GM23338 (cell line): Measurements from ENCODE around the gene VARS2. TPM values are rescaled to one million over a fixed set of nuclear protein-coding genes. Genes with fewer than 3 reads are reported as not detected.
A peak's percentile ranks its signal among the peaks of the same experiment; 100 is the strongest.

Experiments
- ATAC-seq: fragments of 200-7000 bp; cut with Tn5 transposase; 3 replicates; pipeline ENCODE4 v1.9.1; 2020
- DNase-seq: peaks from one replicate; pipeline ENCODE4 v3.0.0-alpha.2; 2015; ENCODE audit warnings: low spot score
- H2AFZ ChIP-seq: fragments of 200-600 bp; sonication (generic); 2 replicates; pipeline ENCODE4 v1.8.0; 2016; ENCODE audit warnings: antibody characterized with exemption, mild to moderate bottlenecking, moderate library complexity
- H3F3A ChIP-seq: fragments of 200-600 bp; sonication (generic); replicated peaks from 2 replicates; pipeline ENCODE4 v1.8.0; 2017; ENCODE audit warnings: antibody characterized with exemption, mixed run types, low read depth
- H3K27ac ChIP-seq: fragments of 200-600 bp; sonication (generic); 2 replicates; pipeline ENCODE4 v1.6.1; 2016; ENCODE audit warnings: low read depth
- H3K27me3 ChIP-seq: fragments of 200-600 bp; sonication (generic); 2 replicates; pipeline ENCODE4 v1.8.0; 2016; ENCODE audit warnings: mild to moderate bottlenecking, mixed run types, moderate library complexity; ENCODE audit not compliant: insufficient read depth
- H3K36me3 ChIP-seq: fragments of 200-600 bp; sonication (generic); 2 replicates; pipeline ENCODE4 v1.8.0; 2016; ENCODE audit warnings: mild to moderate bottlenecking; ENCODE audit not compliant: insufficient read depth
- H3K4me1 ChIP-seq: fragments of 200-600 bp; sonication (generic); 2 replicates; pipeline ENCODE4 v1.8.0; 2016; ENCODE audit warnings: mild to moderate bottlenecking, moderate library complexity; ENCODE audit not compliant: insufficient read depth
- H3K4me2 ChIP-seq: fragments of 200-600 bp; sonication (generic); 2 replicates; pipeline ENCODE4 v1.7.1; 2017; ENCODE audit warnings: mixed run types
- H3K4me3 ChIP-seq: fragments of 200-600 bp; sonication (generic); 2 replicates; pipeline ENCODE4 v1.6.1; 2016; ENCODE audit warnings: mixed run types
- H3K79me2 ChIP-seq: fragments of 200-600 bp; sonication (generic); replicated peaks from 2 replicates; pipeline ENCODE4 v1.8.0; 2017; ENCODE audit warnings: mild to moderate bottlenecking; ENCODE audit not compliant: insufficient read depth
- H3K9me2 ChIP-seq: fragments of 200-600 bp; sonication (generic); 2 replicates; pipeline ENCODE4 v1.8.0; 2017; ENCODE audit not compliant: insufficient read depth
- H4K20me1 ChIP-seq: fragments of 200-600 bp; sonication (generic); replicated peaks from 2 replicates; pipeline ENCODE4 v1.8.0; 2017; ENCODE audit warnings: mild to moderate bottlenecking; ENCODE audit not compliant: insufficient read depth
- H3K27ac Mint-ChIP-seq: 2 replicates; pipeline ENCODE4 v1.8.0; 2020; ENCODE audit warnings: inconsistent platforms, mild to moderate bottlenecking, moderate library complexity, mixed read lengths
- H3K27me3 Mint-ChIP-seq: 3 replicates; pipeline ENCODE4 v1.8.0; 2022; ENCODE audit warnings: low read depth, mild to moderate bottlenecking, moderate library complexity, mixed read lengths, inconsistent platforms; ENCODE audit not compliant: insufficient read depth, poor library complexity
- H3K36me3 Mint-ChIP-seq: 3 replicates; pipeline ENCODE4 v1.8.0; 2021; ENCODE audit warnings: low read depth, mild to moderate bottlenecking, inconsistent platforms, moderate library complexity, mixed read lengths
- H3K4me1 Mint-ChIP-seq: 3 replicates; pipeline ENCODE4 v1.8.0; 2020; ENCODE audit warnings: mild to moderate bottlenecking, inconsistent platforms, mixed read lengths
- H3K4me3 Mint-ChIP-seq: 3 replicates; pipeline ENCODE4 v1.8.0; 2021; ENCODE audit warnings: moderate library complexity, mild to moderate bottlenecking, inconsistent platforms, mixed read lengths
- H3K9me3 Mint-ChIP-seq: 3 replicates; pipeline ENCODE4 v1.8.0; 2020; ENCODE audit warnings: moderate library complexity, mild to moderate bottlenecking, inconsistent platforms, mixed read lengths
- CREB1 ChIP-seq: fragments of 250-450 bp; sonication (Bioruptor Pico); IDR thresholded peaks from 2 replicates; pipeline ENCODE4 v1.5.0; 2020; ENCODE audit warnings: low read depth, mild to moderate bottlenecking, moderate library complexity
- JUNB ChIP-seq: IDR thresholded peaks from one replicate; pipeline ENCODE4 v1.6.1; 2016; ENCODE audit warnings: antibody characterized with exemption; ENCODE audit not compliant: unreplicated experiment
- STAT1 ChIP-seq: IDR thresholded peaks from one replicate; pipeline ENCODE4 v1.6.1; 2016; ENCODE audit warnings: antibody characterized with exemption; ENCODE audit not compliant: unreplicated experiment
- ZNF114 ChIP-seq: fragments of 250-450 bp; sonication (Bioruptor Pico); IDR thresholded peaks from 2 replicates; pipeline ENCODE4 v1.5.0; 2020; ENCODE audit warnings: mild to moderate bottlenecking, moderate library complexity
- polyA plus RNA-seq: library from polyadenylated mRNA; unstranded; fragments of >200 nt; fragmentation: Nextera tagmentation; extraction: Ambion mirVana; gene quantifications from 2 replicates; pipeline ENCODE4 v1.2.1, GENCODE V29; 2016
- total RNA-seq: library from RNA; depleted of rRNA; stranded (reverse); fragments of >200 nt; shearing (Covaris generic); gene quantifications from 2 replicates; pipeline ENCODE4 v1.2.3, GENCODE V29; 2014
- TF ChIP-seq, protein P1 (sequence below): fragments of 250-450 bp; sonication (Bioruptor Pico); IDR thresholded peaks from 2 replicates; pipeline ENCODE4 v1.5.0; 2020; ENCODE audit warnings: mild to moderate bottlenecking, moderate library complexity
- TF ChIP-seq, protein P2 (sequence below), 2 experiments: fragments of 200-600 bp in 1 of 2; sonication (generic) in 1 of 2; conservative IDR thresholded peaks; 2 replicates each; pipeline versions ENCODE4 v1.5.1 to v1.6.1; 2016 to 2017; ENCODE audit warnings: antibody characterized with exemption in 2 of 2, low read depth in 2 of 2, mild to moderate bottlenecking in 2 of 2, moderate library complexity in 1 of 2
- TF ChIP-seq, protein P3 (sequence below): IDR thresholded peaks from 2 replicates; pipeline ENCODE4 v1.6.1; 2016; ENCODE audit warnings: antibody characterized with exemption

Gene VARS2
- total and polyA plus RNA-seq, 2 experiments from 2014 or later = 13.7 to 36.4 TPM

DNA sequence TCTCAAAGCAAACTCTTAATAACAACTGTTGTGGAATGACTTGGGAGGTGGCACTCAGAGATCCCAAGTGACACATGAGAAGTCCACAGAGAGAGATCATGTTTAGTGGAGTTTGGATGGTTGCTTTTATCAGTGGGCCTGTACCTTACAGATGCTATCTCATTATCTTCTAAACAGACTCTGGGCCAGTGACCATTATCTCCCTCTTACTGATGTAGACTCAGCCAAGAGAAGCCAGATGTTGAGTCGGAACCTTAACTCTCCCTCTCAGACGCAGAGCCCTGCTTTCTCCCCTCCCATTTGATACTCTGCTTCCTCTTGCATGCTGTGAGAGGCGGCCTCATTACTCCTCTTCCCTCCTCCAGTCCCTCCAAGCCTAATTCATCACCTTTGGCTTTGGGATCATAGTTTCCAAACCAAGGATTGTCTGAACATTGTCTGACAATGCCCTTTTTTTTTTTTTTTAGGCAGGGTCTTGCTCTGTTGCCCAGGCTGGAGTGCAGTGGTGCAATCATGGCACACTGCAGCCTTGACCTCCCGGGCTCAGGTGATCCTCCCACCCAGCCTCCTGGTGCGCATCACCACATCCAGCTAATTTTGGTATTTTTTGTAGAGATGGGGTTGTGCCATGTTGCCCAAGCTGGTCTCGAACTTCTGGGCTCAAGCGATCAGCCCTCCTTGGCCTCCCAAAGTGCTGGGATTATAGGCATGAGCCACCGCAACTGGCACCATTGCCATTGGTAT is 34.2 kb upstream of the VARS2 start:
- H3K4me1 Mint-ChIP-seq = peaks cover 59% of the 10 kb centered on the region
- H3K79me2 ChIP-seq = peaks cover 20% of the 10 kb centered on the region
- peaks cover 4% of the 10 kb centered on the region; the same call in 2 of the 3 replicates for H3K9me3 Mint-ChIP-seq
- peaks cover 10% of the 10 kb centered on the region; the same call in 1 of the 2 replicates for H3K9me2 ChIP-seq
- DNase-seq (no peak), ATAC-seq (no peak)
- peak overlapping the region; percentile 15 for H2AFZ ChIP-seq
- H3K4me1 ChIP-seq = peaks cover 39% of the 10 kb centered on the region
- H3K4me3 Mint-ChIP-seq = peak overlapping the region; percentile 79
- H3F3A ChIP-seq = peaks cover 29% of the 10 kb centered on the region
- H3K27me3 Mint-ChIP-seq = peaks cover 29% of the 10 kb centered on the region
- no peaks in the 10 kb centered on the region for H3K27me3 ChIP-seq
- H3K36me3 Mint-ChIP-seq = peaks cover 8% of the 10 kb centered on the region
- H3K36me3 ChIP-seq = no peaks in the 10 kb centered on the region
- H4K20me1 ChIP-seq = no peaks in the 10 kb centered on the region
- H3K27ac ChIP-seq = peak overlapping the region; percentile 97
- H3K4me2 ChIP-seq = peak overlapping the region; percentile 100
- no peak overlapping the region for H3K27ac Mint-ChIP-seq
- TF ChIP-seq, protein P1, sequence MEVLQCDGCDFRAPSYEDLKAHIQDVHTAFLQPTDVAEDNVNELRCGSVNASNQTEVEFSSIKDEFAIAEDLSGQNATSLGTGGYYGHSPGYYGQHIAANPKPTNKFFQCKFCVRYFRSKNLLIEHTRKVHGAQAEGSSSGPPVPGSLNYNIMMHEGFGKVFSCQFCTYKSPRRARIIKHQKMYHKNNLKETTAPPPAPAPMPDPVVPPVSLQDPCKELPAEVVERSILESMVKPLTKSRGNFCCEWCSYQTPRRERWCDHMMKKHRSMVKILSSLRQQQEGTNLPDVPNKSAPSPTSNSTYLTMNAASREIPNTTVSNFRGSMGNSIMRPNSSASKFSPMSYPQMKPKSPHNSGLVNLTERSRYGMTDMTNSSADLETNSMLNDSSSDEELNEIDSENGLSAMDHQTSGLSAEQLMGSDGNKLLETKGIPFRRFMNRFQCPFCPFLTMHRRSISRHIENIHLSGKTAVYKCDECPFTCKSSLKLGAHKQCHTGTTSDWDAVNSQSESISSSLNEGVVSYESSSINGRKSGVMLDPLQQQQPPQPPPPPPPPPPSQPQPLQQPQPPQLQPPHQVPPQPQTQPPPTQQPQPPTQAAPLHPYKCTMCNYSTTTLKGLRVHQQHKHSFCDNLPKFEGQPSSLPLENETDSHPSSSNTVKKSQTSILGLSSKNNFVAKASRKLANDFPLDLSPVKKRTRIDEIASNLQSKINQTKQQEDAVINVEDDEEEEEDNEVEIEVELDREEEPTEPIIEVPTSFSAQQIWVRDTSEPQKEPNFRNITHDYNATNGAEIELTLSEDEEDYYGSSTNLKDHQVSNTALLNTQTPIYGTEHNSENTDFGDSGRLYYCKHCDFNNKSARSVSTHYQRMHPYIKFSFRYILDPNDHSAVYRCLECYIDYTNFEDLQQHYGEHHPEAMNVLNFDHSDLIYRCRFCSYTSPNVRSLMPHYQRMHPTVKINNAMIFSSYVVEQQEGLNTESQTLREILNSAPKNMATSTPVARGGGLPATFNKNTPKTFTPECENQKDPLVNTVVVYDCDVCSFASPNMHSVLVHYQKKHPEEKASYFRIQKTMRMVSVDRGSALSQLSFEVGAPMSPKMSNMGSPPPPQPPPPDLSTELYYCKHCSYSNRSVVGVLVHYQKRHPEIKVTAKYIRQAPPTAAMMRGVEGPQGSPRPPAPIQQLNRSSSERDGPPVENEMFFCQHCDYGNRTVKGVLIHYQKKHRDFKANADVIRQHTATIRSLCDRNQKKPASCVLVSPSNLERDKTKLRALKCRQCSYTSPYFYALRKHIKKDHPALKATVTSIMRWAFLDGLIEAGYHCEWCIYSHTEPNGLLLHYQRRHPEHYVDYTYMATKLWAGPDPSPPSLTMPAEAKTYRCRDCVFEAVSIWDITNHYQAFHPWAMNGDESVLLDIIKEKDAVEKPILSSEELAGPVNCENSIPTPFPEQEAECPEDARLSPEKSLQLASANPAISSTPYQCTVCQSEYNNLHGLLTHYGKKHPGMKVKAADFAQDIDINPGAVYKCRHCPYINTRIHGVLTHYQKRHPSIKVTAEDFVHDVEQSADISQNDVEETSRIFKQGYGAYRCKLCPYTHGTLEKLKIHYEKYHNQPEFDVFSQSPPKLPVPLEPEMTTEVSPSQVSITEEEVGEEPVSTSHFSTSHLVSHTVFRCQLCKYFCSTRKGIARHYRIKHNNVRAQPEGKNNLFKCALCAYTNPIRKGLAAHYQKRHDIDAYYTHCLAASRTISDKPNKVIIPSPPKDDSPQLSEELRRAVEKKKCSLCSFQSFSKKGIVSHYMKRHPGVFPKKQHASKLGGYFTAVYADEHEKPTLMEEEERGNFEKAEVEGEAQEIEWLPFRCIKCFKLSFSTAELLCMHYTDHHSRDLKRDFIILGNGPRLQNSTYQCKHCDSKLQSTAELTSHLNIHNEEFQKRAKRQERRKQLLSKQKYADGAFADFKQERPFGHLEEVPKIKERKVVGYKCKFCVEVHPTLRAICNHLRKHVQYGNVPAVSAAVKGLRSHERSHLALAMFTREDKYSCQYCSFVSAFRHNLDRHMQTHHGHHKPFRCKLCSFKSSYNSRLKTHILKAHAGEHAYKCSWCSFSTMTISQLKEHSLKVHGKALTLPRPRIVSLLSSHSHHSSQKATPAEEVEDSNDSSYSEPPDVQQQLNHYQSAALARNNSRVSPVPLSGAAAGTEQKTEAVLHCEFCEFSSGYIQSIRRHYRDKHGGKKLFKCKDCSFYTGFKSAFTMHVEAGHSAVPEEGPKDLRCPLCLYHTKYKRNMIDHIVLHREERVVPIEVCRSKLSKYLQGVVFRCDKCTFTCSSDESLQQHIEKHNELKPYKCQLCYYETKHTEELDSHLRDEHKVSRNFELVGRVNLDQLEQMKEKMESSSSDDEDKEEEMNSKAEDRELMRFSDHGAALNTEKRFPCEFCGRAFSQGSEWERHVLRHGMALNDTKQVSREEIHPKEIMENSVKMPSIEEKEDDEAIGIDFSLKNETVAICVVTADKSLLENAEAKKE (CRISPR knock-in tag) = no peak
- TF ChIP-seq, protein P2, sequence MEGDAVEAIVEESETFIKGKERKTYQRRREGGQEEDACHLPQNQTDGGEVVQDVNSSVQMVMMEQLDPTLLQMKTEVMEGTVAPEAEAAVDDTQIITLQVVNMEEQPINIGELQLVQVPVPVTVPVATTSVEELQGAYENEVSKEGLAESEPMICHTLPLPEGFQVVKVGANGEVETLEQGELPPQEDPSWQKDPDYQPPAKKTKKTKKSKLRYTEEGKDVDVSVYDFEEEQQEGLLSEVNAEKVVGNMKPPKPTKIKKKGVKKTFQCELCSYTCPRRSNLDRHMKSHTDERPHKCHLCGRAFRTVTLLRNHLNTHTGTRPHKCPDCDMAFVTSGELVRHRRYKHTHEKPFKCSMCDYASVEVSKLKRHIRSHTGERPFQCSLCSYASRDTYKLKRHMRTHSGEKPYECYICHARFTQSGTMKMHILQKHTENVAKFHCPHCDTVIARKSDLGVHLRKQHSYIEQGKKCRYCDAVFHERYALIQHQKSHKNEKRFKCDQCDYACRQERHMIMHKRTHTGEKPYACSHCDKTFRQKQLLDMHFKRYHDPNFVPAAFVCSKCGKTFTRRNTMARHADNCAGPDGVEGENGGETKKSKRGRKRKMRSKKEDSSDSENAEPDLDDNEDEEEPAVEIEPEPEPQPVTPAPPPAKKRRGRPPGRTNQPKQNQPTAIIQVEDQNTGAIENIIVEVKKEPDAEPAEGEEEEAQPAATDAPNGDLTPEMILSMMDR (conservative IDR thresholded peaks at IDR 0.05; ENCODE audit: low read depth in 2 of 2) = no peak
- TF ChIP-seq ZNF114 (CRISPR knock-in tag) (no peak), CREB1 (CRISPR knock-in tag) (no peak), STAT1 (no peak), JUNB (no peak)
- TF ChIP-seq, protein P3, sequence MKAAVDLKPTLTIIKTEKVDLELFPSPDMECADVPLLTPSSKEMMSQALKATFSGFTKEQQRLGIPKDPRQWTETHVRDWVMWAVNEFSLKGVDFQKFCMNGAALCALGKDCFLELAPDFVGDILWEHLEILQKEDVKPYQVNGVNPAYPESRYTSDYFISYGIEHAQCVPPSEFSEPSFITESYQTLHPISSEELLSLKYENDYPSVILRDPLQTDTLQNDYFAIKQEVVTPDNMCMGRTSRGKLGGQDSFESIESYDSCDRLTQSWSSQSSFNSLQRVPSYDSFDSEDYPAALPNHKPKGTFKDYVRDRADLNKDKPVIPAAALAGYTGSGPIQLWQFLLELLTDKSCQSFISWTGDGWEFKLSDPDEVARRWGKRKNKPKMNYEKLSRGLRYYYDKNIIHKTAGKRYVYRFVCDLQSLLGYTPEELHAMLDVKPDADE = no peak
- H3K4me3 ChIP-seq = peak overlapping the region; percentile 92; the same call in 1 of the 2 replicates
